Kidney epithelial cell (primary cell): ENCODE measurements around the gene FOSL2. TPM values are rescaled to one million over a fixed set of nuclear protein-coding genes. Genes with fewer than 3 reads are reported as not detected.

Experiments used
- DNase-seq: peaks from one replicate; pipeline ENCODE4 v3.0.0-alpha.2; 2010; ENCODE audit warnings: low read depth
- H3K27me3 ChIP-seq: 2 replicates; pipeline ENCODE4 v1.6.0; 2011; ENCODE audit warnings: low read length; ENCODE audit not compliant: control insufficient read depth, insufficient read depth
- H3K36me3 ChIP-seq: 2 replicates; pipeline ENCODE4 v1.5.1; 2011; ENCODE audit warnings: low read length; ENCODE audit not compliant: control insufficient read depth, insufficient read depth
- H3K4me3 ChIP-seq: 2 replicates; pipeline ENCODE4 v1.5.1; 2011; ENCODE audit warnings: low read depth, mild to moderate bottlenecking, control low read depth, low read length
- total RNA-seq: library from RNA; depleted of rRNA; stranded (reverse); fragments of >200 nt; gene quantifications from 2 replicates; pipeline ENCODE4 v1.2.3, GENCODE V29; 2015
- TF ChIP-seq, protein P1 (sequence below): IDR thresholded peaks from 2 replicates; pipeline ENCODE4 v1.5.1; 2011; ENCODE audit warnings: mild to moderate bottlenecking, moderate library complexity, low read length, control low read depth, inconsistent platforms; ENCODE audit not compliant: insufficient read depth, poor library complexity, severe bottlenecking

FOSL2 gene
- total RNA-seq, 1 donor from 2014 or later: 85.5 TPM

GRCh38 chr2:28419443-28420270 is 27.0 kb downstream of the FOSL2 start:
- TF ChIP-seq, protein P1, sequence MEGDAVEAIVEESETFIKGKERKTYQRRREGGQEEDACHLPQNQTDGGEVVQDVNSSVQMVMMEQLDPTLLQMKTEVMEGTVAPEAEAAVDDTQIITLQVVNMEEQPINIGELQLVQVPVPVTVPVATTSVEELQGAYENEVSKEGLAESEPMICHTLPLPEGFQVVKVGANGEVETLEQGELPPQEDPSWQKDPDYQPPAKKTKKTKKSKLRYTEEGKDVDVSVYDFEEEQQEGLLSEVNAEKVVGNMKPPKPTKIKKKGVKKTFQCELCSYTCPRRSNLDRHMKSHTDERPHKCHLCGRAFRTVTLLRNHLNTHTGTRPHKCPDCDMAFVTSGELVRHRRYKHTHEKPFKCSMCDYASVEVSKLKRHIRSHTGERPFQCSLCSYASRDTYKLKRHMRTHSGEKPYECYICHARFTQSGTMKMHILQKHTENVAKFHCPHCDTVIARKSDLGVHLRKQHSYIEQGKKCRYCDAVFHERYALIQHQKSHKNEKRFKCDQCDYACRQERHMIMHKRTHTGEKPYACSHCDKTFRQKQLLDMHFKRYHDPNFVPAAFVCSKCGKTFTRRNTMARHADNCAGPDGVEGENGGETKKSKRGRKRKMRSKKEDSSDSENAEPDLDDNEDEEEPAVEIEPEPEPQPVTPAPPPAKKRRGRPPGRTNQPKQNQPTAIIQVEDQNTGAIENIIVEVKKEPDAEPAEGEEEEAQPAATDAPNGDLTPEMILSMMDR: no peak

DNA sequence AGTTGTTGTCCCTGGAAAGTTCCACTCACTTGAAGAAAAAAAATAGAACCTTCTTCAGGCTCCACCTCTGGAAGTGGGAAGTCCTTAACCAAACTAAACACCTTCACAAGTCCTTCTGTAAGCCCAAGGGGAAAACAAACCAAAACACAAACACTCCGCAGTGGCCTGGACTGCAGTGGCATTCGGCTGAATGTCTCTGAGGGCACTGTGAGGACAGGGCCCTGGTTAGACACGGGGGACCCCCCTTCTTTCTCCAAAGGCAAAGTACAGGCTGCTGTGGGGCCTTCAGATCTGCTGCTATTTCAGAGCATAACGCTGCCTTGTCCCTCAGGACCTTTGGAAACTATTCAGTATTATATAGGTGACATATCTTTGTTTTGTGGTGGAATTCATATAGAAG is 28.1 kb downstream of the FOSL2 start:
- Histone ChIP-seq H3K27me3 (no peaks in the 10 kb centered on the region), H3K36me3 (no peaks in the 10 kb centered on the region), H3K4me3 (no peak overlapping the region)
- DNase-seq: no peak
- TF ChIP-seq, protein P1: no peak

More at GRCh38 chr2:28419443-28420270, 27.0 kb downstream of the FOSL2 start:
- Histone ChIP-seq H3K4me3 (no peak overlapping the region), H3K27me3 (no peaks in the 10 kb centered on the region), H3K36me3 (no peaks in the 10 kb centered on the region)
- DNase-seq: no peak

DNA sequence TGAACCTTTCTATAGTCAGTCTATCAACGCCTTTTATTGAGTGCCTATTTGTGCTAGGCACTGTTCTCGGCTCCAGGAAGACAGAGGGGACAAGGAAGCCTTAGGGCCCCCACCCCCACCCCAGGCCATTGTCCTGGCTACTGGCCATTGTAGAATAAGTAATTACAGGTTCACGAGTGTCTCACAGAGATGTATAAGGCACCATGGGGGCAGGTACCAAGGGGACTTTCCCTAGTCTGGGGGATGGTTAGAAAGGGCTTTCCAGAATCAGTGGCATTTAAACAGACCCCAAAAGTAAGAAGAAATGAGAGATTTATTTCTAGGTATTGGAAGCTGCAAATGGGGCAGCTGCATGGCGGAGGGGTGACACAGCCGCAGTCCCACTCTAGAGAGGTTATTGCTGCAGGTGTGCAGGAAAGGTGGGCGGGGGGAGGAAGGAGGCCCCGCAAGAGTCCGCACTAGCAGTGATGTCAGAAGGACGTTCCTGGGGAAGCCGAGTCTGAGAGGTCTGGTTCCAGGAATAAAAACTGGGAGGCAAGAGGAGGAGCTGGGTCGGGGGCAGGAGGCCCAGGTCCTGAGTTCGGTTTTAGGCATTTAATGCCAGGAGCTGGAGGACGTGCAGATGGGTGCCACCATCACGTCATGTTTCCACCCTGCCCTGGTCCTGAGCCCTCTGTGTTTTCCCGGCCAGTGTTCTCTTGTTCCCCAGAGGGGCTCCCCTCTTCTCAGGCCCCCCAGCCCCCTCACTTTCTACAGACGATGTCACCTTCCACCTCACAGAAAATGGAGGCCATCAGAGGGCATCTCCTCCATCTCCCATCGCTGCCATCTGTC is 30.5 kb downstream of the FOSL2 start:
- Histone ChIP-seq H3K4me3 (no peak overlapping the region), H3K27me3 (no peaks in the 10 kb centered on the region), H3K36me3 (no peaks in the 10 kb centered on the region)
- no peak for DNase-seq
- TF ChIP-seq, protein P1: no peak

DNA sequence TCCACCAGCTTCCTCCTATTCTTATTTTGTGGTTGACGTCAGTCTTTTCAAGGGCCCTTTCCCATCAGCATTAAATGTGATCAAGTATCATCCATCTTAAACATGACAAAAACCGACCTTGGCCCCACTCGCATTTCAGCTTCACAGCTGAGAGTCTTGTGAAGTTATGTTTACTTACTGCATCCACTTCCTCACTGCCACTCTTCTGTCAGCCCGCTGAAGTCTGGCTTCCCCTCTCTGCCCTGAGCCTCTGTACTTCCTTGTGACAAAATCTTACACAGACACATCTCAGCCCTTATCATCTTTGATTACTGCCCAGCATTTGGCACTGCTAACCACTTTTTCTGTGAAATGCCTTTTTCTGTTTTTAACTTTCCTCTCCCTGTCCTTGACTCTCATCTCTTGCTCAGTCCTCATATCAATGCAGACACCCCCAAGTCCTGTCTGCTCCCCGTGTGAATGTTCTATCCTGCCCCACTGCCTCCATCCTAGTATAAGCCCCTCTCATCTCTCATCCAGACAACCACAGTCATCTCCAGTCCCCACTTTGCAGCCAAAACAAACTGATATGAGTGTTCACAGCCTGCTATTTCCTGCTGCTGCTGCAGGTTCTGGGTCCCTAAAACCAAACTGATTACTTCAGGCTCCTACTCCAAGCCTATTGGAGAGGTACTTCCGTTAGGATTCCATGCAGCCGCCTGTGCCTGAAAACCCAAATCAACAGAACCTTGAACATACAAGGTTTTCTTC is 31.4 kb downstream of the FOSL2 start:
- H3K36me3 ChIP-seq: no peaks in the 10 kb centered on the region
- no peak overlapping the region for H3K4me3 ChIP-seq
- no peak for DNase-seq
- no peaks in the 10 kb centered on the region for H3K27me3 ChIP-seq
- TF ChIP-seq, protein P1: no peak

DNA sequence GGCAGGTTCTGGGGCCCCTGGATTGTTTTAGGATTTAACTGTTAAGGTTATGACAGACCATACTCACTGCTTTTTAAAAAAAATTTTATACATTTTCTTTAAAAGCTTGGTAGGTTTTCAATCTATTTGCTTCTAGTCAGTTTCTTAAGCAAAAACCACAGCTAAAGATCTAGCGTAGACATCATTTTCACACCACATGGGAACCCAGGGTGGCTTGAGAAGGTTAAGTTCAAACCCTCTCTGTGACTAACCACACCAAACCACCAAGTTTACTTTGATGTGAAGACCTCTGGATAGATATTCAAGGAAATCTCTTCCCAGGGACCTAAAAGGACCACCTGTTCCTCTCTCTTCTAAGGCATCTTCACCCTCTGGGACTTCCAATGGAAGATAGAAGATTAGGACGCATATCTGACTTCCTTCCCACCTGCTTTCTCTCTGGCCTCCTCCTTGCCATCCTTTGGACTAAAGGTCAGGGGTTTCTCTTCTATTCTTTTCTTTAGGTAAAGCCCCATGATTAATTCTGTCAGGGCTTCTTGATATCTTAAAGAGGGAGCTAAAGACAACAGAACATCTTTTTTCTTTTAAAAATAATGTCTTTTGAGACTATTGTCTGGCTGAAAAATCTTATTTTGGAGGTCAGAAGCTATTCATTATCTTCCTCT is 32.3 kb downstream of the FOSL2 start:
- Histone ChIP-seq H3K27me3 (no peaks in the 10 kb centered on the region), H3K36me3 (no peaks in the 10 kb centered on the region), H3K4me3 (no peak overlapping the region)
- TF ChIP-seq, protein P1: no peak
- DNase-seq: no peak
